ENCODE data around the gene ADIG.

GRCh38 chr20:38555395-38555794 is 25.6 kb upstream of the ADIG start:
- TF ChIP-seq CTCF (conservative IDR thresholded peaks at IDR 0.05 in 1 of 2, IDR thresholded peaks at IDR 0.05 in 1 of 2; ENCODE audit: extremely low read depth in 1 of 2, insufficient read depth in 1 of 2, low read depth in 1 of 2, low read length in 2 of 2) (no peak), EZH2 (IDR thresholded peaks at IDR 0.05; ENCODE audit: borderline replicate concordance, low read length) (no peak)

Measured in mammary epithelial cell (primary cell).